Measurements from ENCODE around the gene GCFC2. TPM values are rescaled to one million over a fixed set of nuclear protein-coding genes. Genes with fewer than 3 reads are reported as not detected.

The GCFC2 gene
- polyA plus RNA-seq, 3 donors, result 5.5 to 10.9 (median 9.0) TPM

- Mint-ChIP-seq H3K4me3 (no peak overlapping the region), H3K9me3 (peaks cover 0 to 3% (median 0%) of the 10 kb centered on the region in 7 donors), H3K4me1 (no peaks in the 10 kb centered on the region), H3K27ac (no peak overlapping the region), H3K27me3 (ENCODE audit: low read depth in 3 of 3) (peaks cover 2 to 8% (median 8%) of the 10 kb centered on the region in 3 donors), H3K36me3 (no peaks in the 10 kb centered on the region)
- no peak overlapping the region for H3K4me3 ChIP-seq (replicated peaks in 1 of 3; ENCODE audit: low read depth in 2 of 3, low read length in 3 of 3)
- H3K9me3 ChIP-seq (replicated peaks in 1 of 2; ENCODE audit: control insufficient read depth in 1 of 2, insufficient read depth in 1 of 2, low read length in 2 of 2), result no peaks in the 10 kb centered on the region
- no peaks in the 10 kb centered on the region for H3K4me1 ChIP-seq (ENCODE audit: control insufficient read depth in 1 of 2, insufficient read depth in 2 of 2, low read length in 2 of 2)
- H3K79me2 ChIP-seq (ENCODE audit: insufficient read depth, low read length), result no peaks in the 10 kb centered on the region
- H3K27me3 ChIP-seq (ENCODE audit: control insufficient read depth in 2 of 2, insufficient read depth in 2 of 2, low read length in 2 of 2), result no peaks in the 10 kb centered on the region
- H3K36me3 ChIP-seq (replicated peaks in 1 of 2; ENCODE audit: control insufficient read depth in 1 of 2, insufficient read depth in 2 of 2, low read length in 2 of 2), result no peaks in the 10 kb centered on the region
- no peak overlapping the region for H3K4me2 ChIP-seq (replicated peaks; ENCODE audit: extremely low read depth, low read length, poor library complexity, severe bottlenecking)
- no peak overlapping the region for H3K9ac ChIP-seq (ENCODE audit: insufficient read depth, low read length, poor library complexity, severe bottlenecking)
- H3K27ac ChIP-seq (ENCODE audit: low read depth in 1 of 2, low read length in 2 of 2), result no peak overlapping the region
- no peak for DNase-seq
- H2AFZ ChIP-seq (ENCODE audit: insufficient read depth, low read depth, low read length, poor library complexity, severe bottlenecking), result no peak overlapping the region
- no peak for TF ChIP-seq CTCF (IDR thresholded peaks at IDR 0.05)
- intact Hi-C loops (cut with micrococcal nuclease), result no loop called here
- WGBS (ENCODE audit: insufficient coverage), result no CpG with 5 or more reads among the region's 4 CpGs
- H4K20me1 ChIP-seq (ENCODE audit: insufficient read depth, low read length), result no peaks in the 10 kb centered on the region
Measured at GRCh38 chr2:75616406-75616805, 94.3 kb downstream of the GCFC2 start.

GRCh38 chr2:75614162-75614651 lies 96.5 kb downstream of the GCFC2 start:
- Mint-ChIP-seq H3K4me1 (no peaks in the 10 kb centered on the region), H3K36me3 (no peaks in the 10 kb centered on the region), H3K27me3 (ENCODE audit: low read depth in 3 of 3) (peaks cover 7 to 13% (median 12%) of the 10 kb centered on the region in 3 donors), H3K4me3 (no peak overlapping the region), H3K9me3 (peaks cover 0 to 3% (median 0%) of the 10 kb centered on the region in 7 donors), H3K27ac (no peak overlapping the region)
- 91% methylated on average over 4 of the region's 5 CpGs for WGBS (ENCODE audit: insufficient coverage)
- Histone ChIP-seq H3K27ac (ENCODE audit: low read depth in 1 of 2, low read length in 2 of 2) (no peak overlapping the region), H3K4me1 (ENCODE audit: control insufficient read depth in 1 of 2, insufficient read depth in 2 of 2, low read length in 2 of 2) (no peaks in the 10 kb centered on the region), H3K9me3 (replicated peaks in 1 of 2; ENCODE audit: control insufficient read depth in 1 of 2, insufficient read depth in 1 of 2, low read length in 2 of 2) (no peaks in the 10 kb centered on the region), H2AFZ (ENCODE audit: insufficient read depth, low read depth, low read length, poor library complexity, severe bottlenecking) (no peak overlapping the region), H3K4me2 (replicated peaks; ENCODE audit: extremely low read depth, low read length, poor library complexity, severe bottlenecking) (no peak overlapping the region), H3K27me3 (ENCODE audit: control insufficient read depth in 2 of 2, insufficient read depth in 2 of 2, low read length in 2 of 2) (peaks cover 0 to 3% of the 10 kb centered on the region in 2 donors), H3K36me3 (replicated peaks in 1 of 2; ENCODE audit: control insufficient read depth in 1 of 2, insufficient read depth in 2 of 2, low read length in 2 of 2) (no peaks in the 10 kb centered on the region), H3K9ac (ENCODE audit: insufficient read depth, low read length, poor library complexity, severe bottlenecking) (no peak overlapping the region), H3K79me2 (ENCODE audit: insufficient read depth, low read length) (no peaks in the 10 kb centered on the region), H3K4me3 (replicated peaks in 1 of 3; ENCODE audit: low read depth in 2 of 3, low read length in 3 of 3) (no peak overlapping the region), H4K20me1 (ENCODE audit: insufficient read depth, low read length) (no peaks in the 10 kb centered on the region)
- DNase-seq, result no peak
- no peak for TF ChIP-seq CTCF (IDR thresholded peaks at IDR 0.05)
- intact Hi-C loops (cut with micrococcal nuclease), result no loop called here

All from CD14-positive monocyte (primary cell).